Activated naive CD8-positive, alpha-beta T cell treated with anti-CD3 and anti-CD28 coated beads, Interleukin-2, amount 10 ng/mL, durations not matched to agents 7 days and 5 days (primary cell): Measurements from ENCODE around the gene DNAH14. TPM values are rescaled to one million over a fixed set of nuclear protein-coding genes. Genes with fewer than 3 reads are reported as not detected.
"Not testable (repeated sequence)": the region's sequence is repeated elsewhere in the genome, so short reads cannot be mapped to it uniquely, and the experiment has no call there.

Experiments
- ATAC-seq: fragments of 150-1000 bp; cut with Tn5 transposase; one replicate; pipeline ENCODE4 v1.10.0; 2021; ENCODE audit warnings: low read depth, moderate library complexity
- POLR2A ChIA-PET: fragments of 350-600 bp; sonication (Branson Sonifier 250); formaldehyde crosslinking; loops from one replicate; lab custom pipeline; 2021; ENCODE audit warnings: antibody characterized with exemption; lab: Charles Lee
- DNase-seq: peaks from one replicate; pipeline ENCODE4 v3.0.0; 2021
- H3K27ac Mint-ChIP-seq: one replicate; pipeline ENCODE4 v1.8.0; 2022; ENCODE audit warnings: mild to moderate bottlenecking, mixed read lengths
- H3K27me3 Mint-ChIP-seq: one replicate; pipeline ENCODE4 v1.8.0; 2022; ENCODE audit warnings: mild to moderate bottlenecking, moderate library complexity, mixed read lengths
- H3K36me3 Mint-ChIP-seq: one replicate; pipeline ENCODE4 v1.8.0; 2021; ENCODE audit warnings: mild to moderate bottlenecking, mixed read lengths
- H3K4me1 Mint-ChIP-seq: one replicate; pipeline ENCODE4 v1.8.0; 2021; ENCODE audit warnings: mixed read lengths
- H3K4me3 Mint-ChIP-seq: one replicate; pipeline ENCODE4 v1.8.0; 2022; ENCODE audit warnings: mild to moderate bottlenecking, moderate library complexity, mixed read lengths
- H3K9me3 Mint-ChIP-seq: one replicate; pipeline ENCODE4 v1.8.0; 2021; ENCODE audit warnings: mixed read lengths
- total RNA-seq, 2 experiments: library from RNA; stranded (reverse); gene quantifications; one replicate each; pipeline ENCODE4 v1.2.3, GENCODE V29; 2021

The DNAH14 gene
- total RNA-seq, 2 experiments from 2014 or later = not detected

DNA sequence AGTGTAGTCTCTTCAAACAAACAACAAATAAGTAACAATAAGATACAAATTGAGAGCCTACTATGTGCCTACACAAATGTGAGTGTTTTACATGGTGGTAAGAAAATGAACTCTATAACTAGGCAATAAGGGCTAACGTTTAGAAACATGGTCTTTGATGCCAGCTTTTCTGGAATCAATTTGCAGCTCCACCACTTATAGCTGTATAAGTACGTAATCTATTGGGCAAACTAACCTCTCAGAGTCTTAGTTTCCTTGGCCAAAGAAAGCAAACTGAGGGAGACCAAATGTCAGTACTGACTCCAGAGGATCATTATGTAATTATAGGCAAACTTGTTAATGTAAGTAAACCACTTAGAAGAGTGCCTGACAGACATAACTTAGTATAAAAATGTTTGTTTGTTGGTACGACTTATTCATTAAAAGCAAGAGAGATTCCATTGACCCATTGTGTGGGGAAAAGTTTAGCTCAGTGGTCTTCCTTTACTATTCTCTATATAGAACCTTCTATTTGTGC is 438.6 kb downstream of the DNAH14 start:
- no peaks in the 10 kb centered on the region for H3K4me1 Mint-ChIP-seq
- H3K9me3 Mint-ChIP-seq = no peaks in the 10 kb centered on the region
- H3K36me3 Mint-ChIP-seq = no peaks in the 10 kb centered on the region
- H3K27ac Mint-ChIP-seq = no peak overlapping the region
- ATAC-seq (no peak), DNase-seq (no peak)
- H3K4me3 Mint-ChIP-seq = no peak overlapping the region
- POLR2A ChIA-PET = no interaction called here
- H3K27me3 Mint-ChIP-seq = peaks cover 21% of the 10 kb centered on the region

DNA sequence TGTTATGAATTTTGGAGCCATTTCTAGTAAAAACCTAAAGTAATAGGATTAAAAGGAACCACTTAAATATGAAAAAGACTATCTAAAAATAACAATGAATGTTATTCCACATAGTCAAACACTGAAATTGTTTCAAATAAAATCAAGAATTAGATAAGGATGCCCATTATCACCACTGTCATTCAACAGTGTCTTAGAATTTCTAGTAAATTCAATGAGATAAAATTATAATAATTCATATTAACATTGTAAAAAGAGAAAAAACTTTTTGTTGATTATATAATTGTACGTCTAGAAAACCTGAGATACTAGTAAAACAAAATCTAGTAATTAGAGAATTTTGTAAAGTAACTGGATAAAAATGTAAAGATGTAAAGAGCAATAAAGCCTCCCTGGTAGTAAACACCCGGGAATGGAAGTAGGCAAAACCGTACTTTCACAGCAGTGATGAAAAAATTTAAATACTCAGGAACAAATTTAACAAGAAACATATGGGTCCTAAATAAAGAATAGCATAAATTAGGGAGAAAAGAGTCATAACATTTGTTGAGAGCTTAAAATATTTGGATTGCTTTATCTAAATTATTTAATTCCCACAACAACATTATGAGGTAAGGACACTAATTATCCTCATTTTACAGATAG is 442.0 kb downstream of the DNAH14 start:
- no peaks in the 10 kb centered on the region for H3K36me3 Mint-ChIP-seq
- DNase-seq (no peak), ATAC-seq (no peak)
- H3K27me3 Mint-ChIP-seq = peaks cover 18% of the 10 kb centered on the region
- H3K4me1 Mint-ChIP-seq = no peaks in the 10 kb centered on the region
- H3K4me3 Mint-ChIP-seq = no peak overlapping the region
- POLR2A ChIA-PET = no interaction called here
- no peaks in the 10 kb centered on the region for H3K9me3 Mint-ChIP-seq
- H3K27ac Mint-ChIP-seq = no peak overlapping the region

DNA sequence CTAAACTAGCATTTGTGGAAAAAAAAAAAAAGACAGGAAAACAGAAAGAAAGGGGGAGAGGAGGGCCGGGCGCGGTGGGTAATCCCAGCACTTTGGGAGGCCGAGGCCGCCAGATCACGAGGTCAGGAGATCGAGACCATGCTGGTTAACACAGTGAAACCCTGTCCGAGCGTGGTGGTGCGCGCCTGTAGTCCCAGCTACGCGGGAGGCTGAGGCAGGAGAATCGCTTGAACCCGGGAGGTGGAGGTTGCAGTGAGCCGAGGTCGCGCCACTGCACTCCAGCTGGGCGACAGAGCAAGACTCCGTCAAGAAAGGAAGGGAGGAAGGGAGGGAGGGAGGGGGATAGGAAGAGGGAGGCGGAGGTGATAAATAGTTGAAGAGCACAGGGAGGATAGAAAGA is 443.7 kb downstream of the DNAH14 start:
- DNase-seq = no peak
- POLR2A ChIA-PET = no interaction called here
- H3K4me3 Mint-ChIP-seq = no peak overlapping the region
- no peaks in the 10 kb centered on the region for H3K9me3 Mint-ChIP-seq
- peaks cover 8% of the 10 kb centered on the region for H3K27me3 Mint-ChIP-seq
- ATAC-seq = no peak
- no peaks in the 10 kb centered on the region for H3K36me3 Mint-ChIP-seq
- H3K27ac Mint-ChIP-seq = no peak overlapping the region
- H3K4me1 Mint-ChIP-seq = no peaks in the 10 kb centered on the region

DNA sequence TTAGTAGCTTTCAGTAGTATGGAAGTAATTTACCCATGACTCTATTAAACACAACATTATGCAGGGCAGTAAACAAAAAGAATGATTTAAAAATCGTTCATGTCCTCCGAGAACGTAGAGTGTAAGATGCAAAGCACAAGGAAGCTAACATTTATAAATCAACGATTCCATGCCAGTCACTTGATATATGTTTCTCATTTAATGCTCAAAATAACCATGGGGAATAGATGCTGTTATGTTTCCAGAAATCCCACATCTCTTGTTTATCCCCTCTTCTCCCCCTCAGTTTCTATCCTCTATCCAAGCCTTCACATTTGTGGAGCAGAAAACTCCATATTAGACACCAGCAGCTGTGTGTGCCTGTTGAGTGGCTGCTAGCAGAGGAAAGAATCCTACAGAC is 445.5 kb downstream of the DNAH14 start:
- Mint-ChIP-seq H3K4me1 (peaks cover 2% of the 10 kb centered on the region), H3K36me3 (no peaks in the 10 kb centered on the region), H3K27me3 (peaks cover 6% of the 10 kb centered on the region), H3K4me3 (no peak overlapping the region), H3K9me3 (no peaks in the 10 kb centered on the region), H3K27ac (no peak overlapping the region)
- POLR2A ChIA-PET = no interaction called here
- ATAC-seq = no peak
- DNase-seq = no peak

DNA sequence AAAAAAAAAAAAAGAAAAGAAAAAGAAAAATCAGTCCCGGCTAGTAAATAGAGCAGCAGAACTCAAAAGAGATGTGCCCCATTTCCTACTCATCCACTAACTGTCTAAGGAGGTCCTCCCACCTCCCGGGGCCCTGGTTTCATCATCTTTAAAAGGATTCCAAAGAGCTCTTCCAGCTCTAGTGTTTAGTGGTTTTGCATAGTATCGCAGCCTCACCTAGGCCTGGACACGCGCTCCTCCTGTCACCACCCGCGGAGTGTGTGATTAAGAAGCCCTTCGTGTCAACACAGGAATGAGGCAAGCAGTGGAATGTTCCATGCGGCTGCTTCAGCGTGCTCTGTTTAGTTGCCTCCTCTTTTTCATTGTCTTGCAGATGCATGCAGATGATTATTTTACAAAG is 449.4 kb downstream of the DNAH14 start:
- Mint-ChIP-seq H3K36me3 (peaks cover 2% of the 10 kb centered on the region), H3K4me1 (peaks cover 4% of the 10 kb centered on the region), H3K9me3 (no peaks in the 10 kb centered on the region), H3K27me3 (no peaks in the 10 kb centered on the region), H3K27ac (no peak overlapping the region), H3K4me3 (no peak overlapping the region)
- POLR2A ChIA-PET = no interaction called here
- DNase-seq (no peak), ATAC-seq (no peak)

DNA sequence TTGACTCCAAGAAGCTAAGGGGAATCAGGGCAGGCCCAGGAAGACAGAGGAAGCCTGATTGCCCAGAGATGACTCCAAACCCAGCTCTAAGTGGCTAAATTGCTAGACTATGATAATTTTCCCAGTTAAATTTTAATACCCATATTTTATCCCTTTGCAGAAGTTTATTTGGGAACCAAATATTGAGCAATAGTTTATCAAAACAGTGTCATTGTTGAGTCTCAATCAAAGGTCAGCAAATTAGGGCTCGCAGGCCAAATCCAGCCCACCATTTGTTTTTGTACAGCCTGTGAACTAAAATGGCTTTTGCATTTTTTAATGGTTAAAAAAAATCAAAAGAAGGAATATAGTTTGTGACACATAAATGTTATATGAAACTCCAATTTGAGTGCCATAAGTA is 451.2 kb downstream of the DNAH14 start:
- Mint-ChIP-seq H3K4me1 (peaks cover 4% of the 10 kb centered on the region), H3K27ac (no peak overlapping the region), H3K27me3 (no peaks in the 10 kb centered on the region), H3K9me3 (no peaks in the 10 kb centered on the region), H3K4me3 (no peak overlapping the region), H3K36me3 (peaks cover 9% of the 10 kb centered on the region)
- POLR2A ChIA-PET = no interaction called here
- DNase-seq = no peak
- no peak for ATAC-seq

DNA sequence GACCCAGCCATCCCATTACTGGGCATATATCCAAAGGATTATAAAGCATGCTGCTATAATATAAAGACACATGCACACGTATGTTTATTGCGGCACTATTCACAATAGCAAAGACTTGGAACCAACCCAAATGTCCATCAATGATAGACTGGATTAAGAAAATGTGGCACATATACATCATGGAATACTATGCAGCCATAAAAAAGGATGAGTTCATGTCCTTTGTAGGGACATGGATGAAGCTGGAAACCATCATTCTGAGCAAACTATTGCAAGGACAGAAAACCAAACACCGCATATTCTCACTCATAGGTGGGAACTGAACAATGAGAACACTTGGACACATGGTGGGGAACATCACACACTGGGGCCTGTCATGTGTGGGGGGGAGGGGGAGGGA is 457.4 kb downstream of the DNAH14 start:
- H3K27me3 Mint-ChIP-seq, H3K27ac Mint-ChIP-seq, H3K36me3 Mint-ChIP-seq, POLR2A ChIA-PET, H3K4me1 Mint-ChIP-seq, H3K4me3 Mint-ChIP-seq, ATAC-seq, H3K9me3 Mint-ChIP-seq, DNase-seq: not testable (repeated sequence)

DNA sequence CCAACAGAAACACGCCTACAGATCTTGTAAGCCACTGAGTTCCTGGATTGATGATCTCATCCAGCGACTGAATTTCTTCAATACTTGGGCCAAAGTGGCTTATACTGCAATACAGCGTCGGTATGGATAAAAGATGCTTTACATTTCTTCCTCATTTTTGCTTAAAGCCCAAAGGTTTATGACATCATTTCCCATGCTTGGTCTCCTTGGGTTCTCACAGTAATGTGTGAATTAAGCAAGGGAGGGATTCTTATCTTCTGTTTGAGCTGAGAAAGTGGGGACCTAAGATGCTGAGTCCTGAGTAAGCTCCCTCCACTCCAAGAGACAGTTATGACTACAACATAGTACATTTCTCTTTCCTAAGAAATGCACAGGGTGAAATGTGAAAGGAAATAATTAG is 458.9 kb downstream of the DNAH14 start:
- Mint-ChIP-seq H3K4me1 (peaks cover 7% of the 10 kb centered on the region), H3K27me3 (no peaks in the 10 kb centered on the region), H3K27ac (no peak overlapping the region), H3K4me3 (no peak overlapping the region), H3K36me3 (peaks cover 11% of the 10 kb centered on the region), H3K9me3 (no peaks in the 10 kb centered on the region)
- ATAC-seq (no peak), DNase-seq (no peak)
- POLR2A ChIA-PET = no interaction called here

DNA sequence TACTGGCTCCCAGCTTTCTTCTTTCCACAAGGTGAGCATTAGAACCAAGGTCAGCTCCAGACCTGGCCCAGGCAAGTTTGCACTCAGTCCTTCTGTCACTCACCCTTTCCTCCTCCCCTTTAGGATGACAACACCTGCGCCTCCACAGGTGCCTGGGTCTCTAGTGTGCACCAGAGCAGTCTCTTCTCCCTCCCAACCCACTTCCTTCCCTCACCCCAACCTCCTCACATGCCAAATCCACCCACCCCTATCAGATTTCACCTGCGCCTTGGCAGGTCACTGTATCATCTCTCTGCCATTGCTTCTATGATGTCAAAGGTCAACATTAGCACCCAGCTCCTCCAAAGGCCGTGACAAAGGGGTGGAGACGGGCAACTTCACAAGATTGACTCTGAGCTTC is 460.4 kb downstream of the DNAH14 start:
- no peaks in the 10 kb centered on the region for H3K9me3 Mint-ChIP-seq
- no peak for ATAC-seq
- POLR2A ChIA-PET = no interaction called here
- no peaks in the 10 kb centered on the region for H3K27me3 Mint-ChIP-seq
- no peak overlapping the region for H3K4me3 Mint-ChIP-seq
- H3K36me3 Mint-ChIP-seq = peaks cover 6% of the 10 kb centered on the region
- H3K27ac Mint-ChIP-seq = no peak overlapping the region
- peaks cover 7% of the 10 kb centered on the region for H3K4me1 Mint-ChIP-seq
- no peak for DNase-seq

DNA sequence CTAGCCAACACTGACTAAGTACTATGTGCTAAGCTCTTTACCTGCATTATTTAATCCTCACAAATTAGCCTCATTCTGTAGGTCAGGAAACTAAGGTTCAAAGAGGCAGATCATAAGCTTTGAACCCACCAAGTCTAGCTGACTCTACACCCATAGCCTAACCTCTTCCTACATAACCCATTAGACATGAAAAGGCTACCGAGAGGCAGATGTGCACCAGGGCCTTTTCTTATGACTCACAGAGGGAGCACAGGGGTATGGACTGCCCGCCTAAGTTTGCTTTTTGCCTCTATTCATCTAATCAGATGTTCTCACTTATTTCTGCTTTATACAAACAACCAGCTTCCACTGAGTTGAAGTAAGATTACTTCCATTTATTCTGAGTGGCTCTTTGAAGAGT is 466.9 kb downstream of the DNAH14 start:
- Mint-ChIP-seq H3K27me3 (no peaks in the 10 kb centered on the region), H3K27ac (peak overlapping the region; percentile 34), H3K9me3 (no peaks in the 10 kb centered on the region), H3K36me3 (peaks cover 43% of the 10 kb centered on the region), H3K4me1 (peaks cover 9% of the 10 kb centered on the region), H3K4me3 (no peak overlapping the region)
- ATAC-seq (peak; percentile 38), DNase-seq (no peak)
- POLR2A ChIA-PET = interaction anchor here (0.7 kb wide), 1 partner anchor 10 kb away, joined by 4 read pairs; no protein-coding TSS in a partner anchor

DNA sequence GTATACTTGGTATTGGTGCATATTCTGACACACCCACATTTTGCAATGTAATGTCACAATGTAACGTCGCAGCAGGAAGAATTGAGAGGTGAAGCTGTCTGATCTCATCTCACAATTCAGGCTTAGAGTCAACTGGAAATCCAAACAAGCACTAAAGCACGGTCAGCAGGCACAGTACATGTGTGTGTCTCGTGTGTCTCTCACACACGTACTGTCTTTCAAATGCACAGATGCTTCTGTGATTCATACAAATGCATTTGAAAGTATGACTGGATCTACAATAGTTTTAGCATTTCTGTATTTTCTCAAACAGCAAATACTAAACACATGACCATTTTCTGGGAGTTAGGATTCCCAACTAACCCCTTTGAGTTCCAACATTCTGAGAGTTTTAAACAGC is 471.5 kb downstream of the DNAH14 start:
- ATAC-seq (no peak), DNase-seq (no peak)
- POLR2A ChIA-PET = no interaction called here
- Mint-ChIP-seq H3K27me3 (no peaks in the 10 kb centered on the region), H3K4me3 (no peak overlapping the region), H3K4me1 (peaks cover 14% of the 10 kb centered on the region), H3K9me3 (no peaks in the 10 kb centered on the region), H3K36me3 (peaks cover 54% of the 10 kb centered on the region), H3K27ac (no peak overlapping the region)

DNA sequence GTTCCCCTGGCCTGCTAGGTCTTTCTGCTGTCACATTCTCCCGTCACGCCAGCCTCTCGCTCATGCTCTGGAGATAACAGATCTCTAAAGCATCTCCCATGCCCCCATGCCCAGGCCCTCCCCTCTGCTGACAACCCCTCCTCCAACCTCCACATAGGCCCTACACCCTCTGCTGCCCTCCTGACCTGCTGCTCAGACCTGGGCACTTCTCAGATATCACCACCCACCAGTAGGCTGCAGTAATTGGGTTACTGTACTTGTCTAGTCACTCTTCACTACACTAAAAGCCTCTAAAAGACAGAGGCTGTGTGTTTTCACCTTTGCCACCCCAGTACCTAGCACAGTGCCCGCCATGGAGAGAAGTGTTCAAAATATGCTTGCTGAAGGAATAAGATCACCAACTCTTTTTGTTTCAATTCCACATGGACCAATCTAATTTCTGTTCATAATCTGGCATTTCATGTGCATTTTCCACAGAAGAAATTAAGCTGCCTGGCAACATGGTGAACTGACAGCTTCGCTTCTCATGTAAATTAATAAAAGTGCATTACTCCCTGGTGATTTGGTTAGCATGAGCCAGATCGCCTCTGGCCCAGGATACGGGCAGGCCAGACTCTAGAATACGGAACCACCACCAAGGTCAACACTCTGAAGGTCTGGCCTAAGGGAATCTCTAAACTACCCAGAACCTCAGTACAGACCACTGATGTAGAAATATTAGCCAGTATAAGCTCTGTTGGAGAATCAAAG is 477.7 kb downstream of the DNAH14 start:
- Mint-ChIP-seq H3K4me1 (peaks cover 9% of the 10 kb centered on the region), H3K36me3 (peaks cover 40% of the 10 kb centered on the region), H3K27me3 (no peaks in the 10 kb centered on the region), H3K27ac (no peak overlapping the region), H3K4me3 (no peak overlapping the region), H3K9me3 (no peaks in the 10 kb centered on the region)
- no peak for ATAC-seq
- POLR2A ChIA-PET = no interaction called here
- DNase-seq = no peak

DNA sequence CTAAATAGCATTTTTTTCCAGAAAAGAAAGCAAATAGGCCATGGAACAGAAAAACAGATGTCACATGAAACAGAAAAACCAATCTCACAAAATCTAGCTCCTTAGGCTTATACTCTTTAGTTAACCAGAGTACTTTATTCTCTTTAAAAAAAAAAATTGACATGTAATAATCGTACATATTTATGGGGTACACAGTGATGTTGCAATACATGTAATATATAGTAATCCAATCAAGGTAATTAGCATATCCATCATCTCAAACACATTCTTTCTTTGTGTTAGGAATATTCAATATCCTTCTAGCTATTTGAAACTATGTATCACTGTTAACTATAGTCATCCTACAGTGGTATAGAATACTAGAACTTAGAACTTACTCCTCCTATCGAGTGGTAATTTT is 478.3 kb downstream of the DNAH14 start:
- Mint-ChIP-seq H3K4me3 (no peak overlapping the region), H3K36me3 (peaks cover 40% of the 10 kb centered on the region), H3K4me1 (peaks cover 9% of the 10 kb centered on the region), H3K9me3 (no peaks in the 10 kb centered on the region), H3K27ac (no peak overlapping the region), H3K27me3 (no peaks in the 10 kb centered on the region)
- ATAC-seq = no peak
- POLR2A ChIA-PET = no interaction called here
- DNase-seq = no peak

DNA sequence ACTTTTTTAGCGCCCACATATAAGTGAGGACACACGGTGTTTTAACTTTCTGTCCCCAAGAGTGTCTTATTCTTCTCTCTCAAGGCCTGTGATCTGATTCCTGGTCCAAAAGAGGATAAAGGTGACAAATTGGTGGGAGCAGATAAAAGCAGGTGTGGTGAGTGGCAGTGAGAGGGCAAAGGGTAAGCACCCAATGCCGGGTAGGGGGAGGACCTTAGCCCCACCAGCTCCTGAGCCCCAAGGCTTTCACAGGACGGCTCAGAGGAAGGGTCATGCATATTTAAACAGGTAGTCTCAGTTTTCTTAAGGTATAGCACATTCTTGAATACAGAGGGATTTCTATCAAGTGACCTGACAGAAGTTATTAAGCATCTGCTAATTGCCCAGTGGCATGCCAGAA is 478.8 kb downstream of the DNAH14 start:
- no peak overlapping the region for H3K27ac Mint-ChIP-seq
- peaks cover 9% of the 10 kb centered on the region for H3K4me1 Mint-ChIP-seq
- DNase-seq = no peak
- peaks cover 40% of the 10 kb centered on the region for H3K36me3 Mint-ChIP-seq
- no peak overlapping the region for H3K4me3 Mint-ChIP-seq
- H3K27me3 Mint-ChIP-seq = no peaks in the 10 kb centered on the region
- POLR2A ChIA-PET = interaction anchor here (1.0 kb wide), 1 partner anchor 18 kb away, joined by 3 read pairs; no protein-coding TSS in a partner anchor
- ATAC-seq = no peak
- H3K9me3 Mint-ChIP-seq = no peaks in the 10 kb centered on the region
